DMS114 treated with DMSO at 0.1 percent for 48 hours (cell line): ENCODE measurements around the gene PPARD.
"Not testable (repeated sequence)": the region's sequence is repeated elsewhere in the genome, so short reads cannot be mapped to it uniquely, and the experiment has no call there.

Experiments used
- DNase-seq: peaks from one replicate; lab custom pipeline; 2025; ENCODE audit not compliant: unreplicated experiment; lab: John Stamatoyannopoulos, UW

PPARD gene

GRCh38 chr6:35403544-35404442 lies 61.4 kb downstream of the PPARD start:
- no peak for DNase-seq

DNA sequence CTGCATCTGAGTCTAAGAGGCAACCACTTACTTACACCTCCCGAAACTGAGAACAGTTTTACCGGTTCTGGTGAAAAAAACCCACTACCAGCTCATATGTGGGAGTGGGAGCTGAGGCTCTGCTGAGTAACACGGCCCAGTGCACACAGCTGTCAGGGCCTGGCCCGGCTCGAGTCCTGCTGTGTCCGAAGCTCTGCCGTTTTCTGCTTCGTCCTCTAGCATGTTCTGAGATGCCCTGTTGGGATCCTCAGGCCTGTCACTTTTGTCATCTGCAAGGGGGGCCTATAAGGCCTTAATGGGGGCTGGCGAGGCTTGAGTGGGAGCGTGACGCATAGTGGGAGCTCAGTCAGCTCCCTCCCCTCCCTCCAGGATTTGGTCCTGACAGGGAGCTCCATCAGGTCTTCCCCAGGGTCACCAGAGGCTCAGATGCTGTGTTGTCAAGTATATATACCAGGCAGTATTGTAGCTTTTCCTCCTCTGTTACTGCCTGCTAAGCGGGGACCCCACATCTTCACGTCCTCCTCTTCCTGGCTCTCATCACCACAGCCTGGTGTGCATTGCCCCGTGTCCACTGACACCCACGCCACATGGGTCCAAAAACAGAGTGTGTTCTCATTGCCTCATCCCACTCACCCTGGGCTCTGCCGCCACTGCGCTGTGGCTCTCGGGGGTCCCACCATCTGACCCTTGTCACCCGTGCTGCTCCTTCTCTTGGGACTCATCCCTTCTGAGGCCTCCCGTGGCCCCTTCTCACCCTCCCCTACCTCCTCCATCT lies 64.5 kb downstream of the PPARD start:
- no peak for DNase-seq

DNA sequence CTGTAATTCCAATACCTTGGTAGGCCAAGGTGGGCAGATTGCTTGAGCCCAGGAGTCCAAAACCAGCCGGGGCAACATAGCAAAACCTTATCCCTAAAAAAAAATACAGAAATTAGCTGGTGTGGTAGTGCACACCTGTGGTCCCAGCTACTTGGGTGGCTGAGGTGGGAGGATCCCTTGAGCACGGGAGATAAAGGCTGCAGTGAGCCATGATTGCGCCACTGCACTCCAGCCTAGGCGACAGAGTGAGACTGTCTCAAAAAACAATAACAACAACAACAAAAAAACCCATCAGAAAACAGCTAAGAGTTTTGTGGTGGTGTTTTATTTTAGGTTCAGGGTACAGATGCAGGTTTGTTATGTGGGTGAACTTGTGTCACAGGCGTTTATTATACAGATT lies 66.9 kb downstream of the PPARD start:
- no peak for DNase-seq

DNA sequence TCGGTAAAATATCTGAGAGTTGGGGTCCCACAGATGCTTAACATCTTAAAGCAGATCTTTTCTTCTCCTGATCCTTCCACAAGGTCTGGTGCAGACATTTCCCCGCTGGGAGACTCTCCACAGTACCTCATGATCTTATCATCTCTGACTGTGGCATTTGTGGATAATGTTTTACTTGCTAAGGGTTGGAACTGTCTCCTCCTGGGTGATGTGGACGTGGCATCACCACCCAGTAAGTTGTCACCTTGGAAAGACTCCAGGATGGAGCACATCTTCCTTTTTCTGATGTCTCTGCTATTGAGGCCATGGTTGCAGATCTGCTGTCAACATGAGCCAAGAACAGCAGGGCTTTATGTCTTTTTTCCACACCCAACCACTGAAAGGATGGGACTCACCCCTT lies 67.8 kb downstream of the PPARD start:
- no peak for DNase-seq

GRCh38 chr6:35411066-35411465 lies 68.7 kb downstream of the PPARD start:
- no peak for DNase-seq

- no peak for DNase-seq
These were observed 69.7 kb downstream of the PPARD start for GRCh38 chr6:35412102-35412501.

- DNase-seq: no peak
These were observed 71.6 kb downstream of the PPARD start for GRCh38 chr6:35413911-35414310.

DNA sequence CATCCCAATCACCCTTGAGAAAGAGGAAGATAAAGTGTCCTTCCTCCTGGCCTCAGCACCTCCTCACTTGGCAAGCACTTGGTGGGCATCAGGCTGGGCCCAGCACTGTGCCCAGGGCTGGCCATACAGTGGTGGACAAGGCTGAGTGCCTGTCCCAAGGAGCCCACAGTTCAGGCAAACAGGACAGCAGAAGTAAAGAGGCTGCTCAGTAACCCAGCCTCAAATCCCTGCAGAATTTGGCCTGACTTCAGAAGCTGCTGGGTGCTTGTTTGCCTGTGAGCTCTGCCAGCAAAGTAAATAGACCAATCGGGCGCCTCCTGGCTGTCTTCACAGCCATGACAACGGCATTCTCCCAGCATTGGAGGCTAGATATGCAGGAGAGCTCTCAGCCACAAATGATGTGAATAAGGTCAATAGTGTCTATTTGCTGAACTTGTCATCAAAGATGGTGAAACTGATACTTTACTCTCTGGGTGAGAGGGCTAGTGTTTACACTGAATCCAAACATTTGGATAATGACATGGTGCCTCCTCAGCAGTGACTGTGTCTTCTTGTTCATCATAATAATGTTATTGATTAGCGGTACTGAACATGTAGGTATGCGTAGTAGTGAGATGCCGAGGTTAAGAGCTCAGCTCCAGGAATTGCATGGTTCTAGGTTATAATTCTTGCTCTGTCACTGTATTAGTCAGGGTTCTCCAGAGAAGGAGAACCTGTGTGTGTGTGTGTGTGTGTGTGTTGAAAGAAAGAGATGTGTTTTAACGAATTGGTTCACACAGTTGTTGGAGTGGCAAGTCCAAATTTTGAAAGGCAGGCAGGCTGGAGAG lies 72.9 kb downstream of the PPARD start:
- DNase-seq: no peak

DNA sequence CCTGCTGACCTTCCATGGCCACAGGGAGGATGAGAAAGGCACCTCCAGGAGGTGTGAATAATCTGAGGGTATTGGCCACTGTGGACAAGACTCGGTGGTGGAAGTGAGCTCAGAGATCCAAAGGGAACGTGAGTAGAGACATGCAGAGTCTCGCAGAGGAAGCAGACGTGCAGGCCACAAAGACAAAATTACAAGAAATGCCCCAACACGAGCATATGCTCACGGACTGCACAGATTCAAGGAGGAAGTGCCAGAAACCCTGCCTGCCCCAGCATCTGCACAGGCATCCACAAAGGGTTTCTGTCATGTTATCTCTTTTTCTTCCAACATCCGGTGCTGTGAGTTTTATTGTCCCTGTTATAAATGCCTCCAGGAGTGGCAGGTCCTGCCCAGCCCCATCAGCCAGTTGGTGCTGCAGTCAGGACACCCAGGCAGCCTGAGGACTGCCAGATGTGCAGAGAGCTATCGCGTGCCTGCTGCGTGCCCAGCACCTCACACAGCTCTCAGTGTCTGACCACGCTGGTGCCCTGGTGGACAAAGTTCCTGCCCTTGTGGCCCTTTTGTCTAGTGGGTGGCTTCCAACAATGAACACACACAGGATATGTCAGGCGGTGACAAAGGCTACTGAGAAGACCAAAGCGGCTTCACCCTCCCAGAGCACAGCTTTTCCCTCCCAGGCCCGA lies 75.8 kb downstream of the PPARD start:
- no peak for DNase-seq

GRCh38 chr6:35419417-35419816 lies 77.1 kb downstream of the PPARD start:
- DNase-seq: peak; percentile 17

DNA sequence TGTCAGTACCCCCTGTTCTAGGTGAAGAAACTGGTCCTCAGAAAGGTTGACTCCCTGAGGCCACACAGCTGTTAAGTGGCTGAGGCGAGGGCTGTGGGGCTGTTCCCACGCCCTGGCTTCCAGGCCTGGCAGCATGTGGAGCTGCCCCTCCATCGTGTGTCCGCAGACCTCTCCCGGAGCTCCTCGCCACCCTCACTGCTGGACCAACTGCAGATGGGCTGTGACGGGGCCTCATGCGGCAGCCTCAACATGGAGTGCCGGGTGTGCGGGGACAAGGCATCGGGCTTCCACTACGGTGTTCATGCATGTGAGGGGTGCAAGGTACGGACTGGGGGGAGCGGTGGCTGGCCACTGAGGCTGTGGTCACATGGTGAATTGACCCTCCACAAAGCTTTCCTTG lies 77.6 kb downstream of the PPARD start:
- DNase-seq: no peak

- no peak for DNase-seq
These were observed 82.9 kb downstream of the PPARD start for GRCh38 chr6:35425284-35425683.

DNA sequence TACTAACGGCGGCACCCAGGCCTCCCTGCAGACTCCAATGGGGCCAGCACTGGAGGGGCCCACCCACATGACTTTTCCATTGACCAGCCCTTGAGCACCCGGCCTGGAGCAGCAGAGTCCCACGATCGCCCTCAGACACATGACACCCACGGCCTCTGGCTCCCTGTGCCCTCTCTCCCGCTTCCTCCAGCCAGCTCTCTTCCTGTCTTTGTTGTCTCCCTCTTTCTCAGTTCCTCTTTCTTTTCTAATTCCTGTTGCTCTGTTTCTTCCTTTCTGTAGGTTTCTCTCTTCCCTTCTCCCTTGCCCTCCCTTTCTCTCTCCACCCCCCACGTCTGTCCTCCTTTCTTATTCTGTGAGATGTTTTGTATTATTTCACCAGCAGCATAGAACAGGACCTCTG lies 83.7 kb downstream of the PPARD start:
- no peak for DNase-seq

DNA sequence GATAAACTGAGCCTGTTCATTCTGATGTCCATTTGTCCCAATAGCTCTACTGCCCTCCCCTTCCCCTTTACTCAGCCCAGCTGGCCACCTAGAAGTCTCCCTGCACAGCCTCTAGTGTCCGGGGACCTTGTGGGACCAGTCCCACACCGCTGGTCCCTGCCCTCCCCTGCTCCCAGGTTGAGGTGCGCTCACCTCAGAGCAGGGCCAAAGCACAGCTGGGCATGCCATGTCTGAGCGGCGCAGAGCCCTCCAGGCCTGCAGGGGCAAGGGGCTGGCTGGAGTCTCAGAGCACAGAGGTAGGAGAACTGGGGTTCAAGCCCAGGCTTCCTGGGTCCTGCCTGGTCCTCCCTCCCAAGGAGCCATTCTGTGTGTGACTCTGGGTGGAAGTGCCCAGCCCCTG lies 85.1 kb downstream of the PPARD start:
- DNase-seq: no peak

- no peak for DNase-seq
These were observed 85.5 kb downstream of the PPARD start for GRCh38 chr6:35427851-35428321.

DNA sequence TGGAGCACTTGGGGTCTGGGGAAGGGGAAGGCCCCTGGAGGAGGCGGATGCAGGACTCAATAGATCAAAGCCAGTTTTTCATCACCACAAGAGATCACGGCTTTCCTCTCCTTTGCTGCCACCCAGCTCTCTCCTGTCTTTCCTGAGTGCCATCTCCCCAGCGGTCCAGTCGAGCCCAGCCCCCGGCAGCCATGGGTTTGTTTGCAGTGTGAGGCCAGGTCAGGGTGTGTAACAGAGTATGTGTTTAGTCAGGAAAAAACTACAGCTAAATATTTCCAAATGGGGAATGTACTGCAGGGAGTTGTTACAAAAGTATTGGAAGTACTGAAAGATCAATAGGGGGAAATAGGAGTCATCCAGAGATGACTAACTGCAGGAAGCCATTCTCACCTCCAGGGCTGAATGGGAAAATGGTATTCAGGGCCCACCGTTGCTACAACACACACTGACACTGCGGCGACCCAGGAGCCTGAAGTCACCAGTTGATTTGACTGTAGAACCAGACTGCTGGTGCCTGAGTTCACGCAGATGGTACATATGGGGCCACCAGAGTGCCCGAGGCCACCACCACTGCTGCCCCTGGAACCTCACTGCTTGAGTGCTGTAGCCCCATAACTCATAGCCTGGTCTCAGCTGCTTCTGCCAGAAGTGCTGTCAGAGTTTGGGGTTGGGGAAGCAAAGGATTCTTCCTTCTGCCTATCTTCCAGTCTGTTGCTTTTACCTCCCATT lies 86.2 kb downstream of the PPARD start:
- DNase-seq: no peak

- DNase-seq: no peak
These were observed 87.1 kb downstream of the PPARD start for GRCh38 chr6:35429463-35429862.

GRCh38 chr6:35432291-35432690 lies 89.9 kb downstream of the PPARD start:
- DNase-seq: no peak

DNA sequence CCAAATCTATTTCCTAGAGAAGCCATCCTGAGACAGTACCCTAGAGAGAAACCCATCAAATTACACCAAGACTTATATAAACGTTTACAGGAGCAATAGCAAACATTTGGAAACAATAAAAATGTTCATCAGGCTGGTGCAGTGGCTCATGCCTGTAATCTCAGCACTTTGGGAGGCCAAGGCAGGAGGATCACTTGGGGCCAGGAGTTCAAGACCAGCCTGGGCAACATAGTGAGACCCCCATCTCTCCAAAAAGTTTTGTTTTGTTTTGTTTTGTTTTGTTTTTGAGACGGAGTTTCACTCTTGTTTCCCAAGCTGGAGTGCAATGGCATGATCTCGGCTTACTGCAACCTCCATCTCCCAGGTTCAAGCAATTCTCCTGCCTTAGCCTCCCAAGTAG lies 90.3 kb downstream of the PPARD start:
- not testable (repeated sequence) for DNase-seq
